DMS114 treated with DMSO at 0.1 percent for 48 hours (cell line): ENCODE results near the gene TDRD3.
"Not testable (repeated sequence)": the region's sequence is repeated elsewhere in the genome, so short reads cannot be mapped to it uniquely, and the experiment has no call there.

Experiments used
- DNase-seq: peaks from one replicate; lab custom pipeline; 2025; ENCODE audit not compliant: unreplicated experiment; lab: John Stamatoyannopoulos, UW

Gene TDRD3

GRCh38 chr13:60396783-60397703 lies at the start of gene TDRD3:
TSS of gene TDRD3 (plus strand) at chr13:60397220. CDS start at chr13:60397365, 145 bp downstream.
- peak; percentile 52 for DNase-seq

GRCh38 chr13:60347690-60348089 lies 49.3 kb upstream of the TDRD3 start:
- DNase-seq: no peak

- DNase-seq: no peak
Observed at GRCh38 chr13:60348097-60348496, 48.9 kb upstream of the TDRD3 start.

GRCh38 chr13:60351326-60351725 lies 45.7 kb upstream of the TDRD3 start:
- no peak for DNase-seq

- DNase-seq: no peak
Observed at GRCh38 chr13:60351855-60352615, 45.0 kb upstream of the TDRD3 start.

- DNase-seq: no peak
Observed at GRCh38 chr13:60352644-60353043, 44.4 kb upstream of the TDRD3 start.

GRCh38 chr13:60355056-60355455 lies 42.0 kb upstream of the TDRD3 start:
- no peak for DNase-seq

GRCh38 chr13:60356970-60357369 lies 40.0 kb upstream of the TDRD3 start:
- no peak for DNase-seq

GRCh38 chr13:60358453-60358852 lies 38.6 kb upstream of the TDRD3 start:
- no peak for DNase-seq

- no peak for DNase-seq
Observed at GRCh38 chr13:60363288-60363687, 33.7 kb upstream of the TDRD3 start.

GRCh38 chr13:60369242-60369641 lies 27.8 kb upstream of the TDRD3 start:
- no peak for DNase-seq

GRCh38 chr13:60370343-60370742 lies 26.7 kb upstream of the TDRD3 start:
- no peak for DNase-seq

GRCh38 chr13:60372141-60372540 lies 24.9 kb upstream of the TDRD3 start:
- no peak for DNase-seq

GRCh38 chr13:60379282-60379681 lies 17.7 kb upstream of the TDRD3 start:
- not testable (repeated sequence) for DNase-seq

- DNase-seq: no peak
Observed at GRCh38 chr13:60379837-60380565, 17.0 kb upstream of the TDRD3 start.

GRCh38 chr13:60384911-60385310 lies 12.1 kb upstream of the TDRD3 start:
- no peak for DNase-seq

GRCh38 chr13:60386250-60386649 lies 10.8 kb upstream of the TDRD3 start:
- DNase-seq: no peak

GRCh38 chr13:60392131-60392530 lies 4.9 kb upstream of the TDRD3 start:
- DNase-seq: no peak

- peak; percentile 83 for DNase-seq
Observed at GRCh38 chr13:60395971-60396782, 843 bp upstream of the TDRD3 start.

- DNase-seq: no peak
Observed at GRCh38 chr13:60397704-60398378, 821 bp downstream of the TDRD3 start.
